Liver (tissue), 9 donors: Measurements from ENCODE around the gene PKMYT1. TPM values are rescaled to one million over a fixed set of nuclear protein-coding genes. Genes with fewer than 3 reads are reported as not detected.

Source experiments
- DNase-seq: peaks from one replicate; pipeline ENCODE4 v3.0.0-alpha.2; 2017; ENCODE audit warnings: low spot score
- H3K27ac ChIP-seq, 2 donors: one replicate each; pipeline ENCODE4 v1.7.0; 2013; ENCODE audit warnings: inconsistent platforms in 2 of 2, low read length in 2 of 2, control low read depth in 1 of 2, low read depth in 1 of 2, mild to moderate bottlenecking in 1 of 2
- H3K27me3 ChIP-seq, 4 donors: one replicate each; pipeline versions ENCODE4 v1.6.1 to v1.7.0; 2013; ENCODE audit warnings: low read length in 3 of 4, inconsistent platforms in 1 of 4, mild to moderate bottlenecking in 1 of 4, moderate library complexity in 1 of 4; ENCODE audit not compliant: control insufficient read depth in 4 of 4, insufficient read depth in 4 of 4
- H3K36me3 ChIP-seq, 4 donors: one replicate each; pipeline versions ENCODE4 v1.6.1 to v1.7.0; 2013; ENCODE audit warnings: low read length in 3 of 4, mild to moderate bottlenecking in 3 of 4, low read depth in 1 of 4, moderate library complexity in 1 of 4; ENCODE audit not compliant: control insufficient read depth in 4 of 4, insufficient read depth in 3 of 4
- H3K4me1 ChIP-seq, 4 donors: one replicate each; pipeline versions ENCODE4 v1.6.1 to v1.7.0; 2013; ENCODE audit warnings: low read length in 3 of 4, mild to moderate bottlenecking in 3 of 4, moderate library complexity in 1 of 4; ENCODE audit not compliant: control insufficient read depth in 4 of 4, insufficient read depth in 4 of 4
- H3K4me3 ChIP-seq, 3 donors: one replicate each; pipeline versions ENCODE4 v1.6.1 to v1.7.0; 2013; ENCODE audit warnings: low read length in 3 of 3, control low read depth in 1 of 3, low read depth in 1 of 3, mild to moderate bottlenecking in 1 of 3
- H3K9ac ChIP-seq, 2 donors: one replicate each; pipeline ENCODE4 v1.7.0; 2013; ENCODE audit warnings: low read length in 2 of 2, mild to moderate bottlenecking in 2 of 2, moderate library complexity in 2 of 2, control low read depth in 1 of 2, low read depth in 1 of 2
- H3K9me3 ChIP-seq, 4 donors: one replicate each; pipeline versions ENCODE4 v1.6.1 to v1.7.0; 2013; ENCODE audit warnings: low read length in 3 of 4; ENCODE audit not compliant: control insufficient read depth in 4 of 4
- ATF3 ChIP-seq: IDR thresholded peaks from 2 replicates; pipeline ENCODE4 v1.6.1; 2016; ENCODE audit warnings: antibody characterized with exemption
- EGR1 ChIP-seq, 2 donors: IDR thresholded peaks; 2 replicates each; pipeline ENCODE4 v1.6.1; 2016 to 2018; ENCODE audit warnings: antibody characterized with exemption in 2 of 2, low read depth in 2 of 2
- FOXA1 ChIP-seq: IDR thresholded peaks from 2 replicates; pipeline ENCODE4 v1.6.1; 2016; ENCODE audit warnings: antibody characterized with exemption
- FOXA2 ChIP-seq: IDR thresholded peaks from 2 replicates; pipeline ENCODE4 v1.6.1; 2016; ENCODE audit warnings: antibody characterized with exemption
- HNF4A ChIP-seq, 2 donors: conservative IDR thresholded peaks; 2 replicates each; pipeline ENCODE4 v1.6.1; 2016; ENCODE audit warnings: antibody characterized with exemption in 2 of 2, mild to moderate bottlenecking in 2 of 2
- HNF4G ChIP-seq: IDR thresholded peaks from 2 replicates; pipeline ENCODE4 v1.6.1; 2016; ENCODE audit warnings: antibody characterized with exemption
- JUND ChIP-seq, 2 donors: IDR thresholded peaks; 2 replicates each; pipeline ENCODE4 v1.6.1; 2016; ENCODE audit warnings: antibody characterized with exemption in 2 of 2
- MAX ChIP-seq: IDR thresholded peaks from 2 replicates; pipeline ENCODE4 v1.6.1; 2016; ENCODE audit warnings: antibody characterized with exemption
- NR2F2 ChIP-seq: IDR thresholded peaks from 2 replicates; pipeline ENCODE4 v1.6.1; 2016; ENCODE audit warnings: antibody characterized with exemption
- RAD21 ChIP-seq, 2 donors: IDR thresholded peaks; 2 replicates each; pipeline ENCODE4 v1.6.1; 2016; ENCODE audit warnings: antibody characterized with exemption in 2 of 2, mild to moderate bottlenecking in 2 of 2
- REST ChIP-seq: IDR thresholded peaks from 2 replicates; pipeline ENCODE4 v1.6.1; 2016; ENCODE audit warnings: antibody characterized with exemption, mild to moderate bottlenecking
- RXRA ChIP-seq, 2 donors: IDR thresholded peaks; 2 replicates each; pipeline ENCODE4 v1.6.1; 2017 to 2018; ENCODE audit warnings: antibody characterized with exemption in 2 of 2, mild to moderate bottlenecking in 1 of 2
- SP1 ChIP-seq: IDR thresholded peaks from 2 replicates; pipeline ENCODE4 v1.6.1; 2018; ENCODE audit warnings: antibody characterized with exemption, mild to moderate bottlenecking
- TAF1 ChIP-seq: conservative IDR thresholded peaks from 2 replicates; pipeline ENCODE4 v1.6.1; 2016; ENCODE audit warnings: antibody characterized with exemption, mild to moderate bottlenecking
- YY1 ChIP-seq: IDR thresholded peaks from 2 replicates; pipeline ENCODE4 v1.6.1; 2016; ENCODE audit warnings: antibody characterized with exemption, mild to moderate bottlenecking
- ZBTB33 ChIP-seq: IDR thresholded peaks from 2 replicates; pipeline ENCODE4 v1.6.1; 2016; ENCODE audit warnings: antibody characterized with exemption
- WGBS: extraction: QIAGEN DNeasy Blood & Tissue Kit; methylation state at CpG from one replicate; pipeline ENCODE4 v1.1.7; 2013; 5-methylcytosine and 5-hydroxymethylcytosine counted together
- polyA plus RNA-seq, 2 donors: library from polyadenylated mRNA; stranded (reverse) in 1 of 2; unstranded in 1 of 2; fragments of 200-250 nt in 1 of 2; fragments of >200 nt in 1 of 2; fragmentation: Nextera tagmentation in 1 of 2; extraction: Ambion mirVana in 1 of 2; gene quantifications; one replicate each; pipeline versions ENCODE4 v1.2.1 to v1.2.3, GENCODE V29; 2013 to 2015
- total RNA-seq, 2 donors: library from RNA; depleted of rRNA; stranded (reverse); fragments of >200 nt; gene quantifications; one replicate each; pipeline ENCODE4 v1.2.3, GENCODE V29; 2014
- TF ChIP-seq, protein P1 (sequence below): fragments of 150-350 bp; IDR thresholded peaks from 2 replicates; pipeline ENCODE4 v1.5.1; 2017; ENCODE audit warnings: improper control_type of control experiment, low read depth, low read length; ENCODE audit not compliant: missing input control
- donor health status: healthy.
- donor health status: healthy.
- donor health status: healthy.
- donor health status: healthy.
- donor health status: healthy.

PKMYT1 gene
- total and polyA plus RNA-seq, 4 donors: 0.50 to 15.8 (median 2.6) TPM

DNA sequence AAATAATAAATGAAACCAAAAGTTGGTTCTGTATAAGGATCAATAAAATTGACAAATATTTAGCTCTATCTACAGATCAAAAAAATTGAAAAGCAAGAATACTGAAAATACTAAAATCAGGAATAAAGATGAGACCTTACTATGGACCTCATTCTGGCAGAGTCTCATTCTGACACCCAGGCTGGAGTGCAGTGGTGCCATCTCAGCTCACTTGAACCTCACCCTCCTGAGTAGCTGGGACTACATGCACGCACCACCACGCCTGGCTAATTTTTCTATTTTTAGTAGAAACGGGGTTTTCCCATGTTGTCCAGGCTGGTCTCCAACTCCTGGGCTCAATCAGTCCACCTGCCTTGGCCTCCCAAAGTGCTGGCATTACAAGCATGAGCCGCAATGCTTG is 38.2 kb downstream of the PKMYT1 start:
- TF ChIP-seq HNF4A (conservative IDR thresholded peaks at IDR 0.05) (no peak), ZBTB33 (no peak), FOXA2 (no peak), NR2F2 (no peak), HNF4G (no peak), SP1 (no peak), ATF3 (no peak)
- TF ChIP-seq, protein P1, sequence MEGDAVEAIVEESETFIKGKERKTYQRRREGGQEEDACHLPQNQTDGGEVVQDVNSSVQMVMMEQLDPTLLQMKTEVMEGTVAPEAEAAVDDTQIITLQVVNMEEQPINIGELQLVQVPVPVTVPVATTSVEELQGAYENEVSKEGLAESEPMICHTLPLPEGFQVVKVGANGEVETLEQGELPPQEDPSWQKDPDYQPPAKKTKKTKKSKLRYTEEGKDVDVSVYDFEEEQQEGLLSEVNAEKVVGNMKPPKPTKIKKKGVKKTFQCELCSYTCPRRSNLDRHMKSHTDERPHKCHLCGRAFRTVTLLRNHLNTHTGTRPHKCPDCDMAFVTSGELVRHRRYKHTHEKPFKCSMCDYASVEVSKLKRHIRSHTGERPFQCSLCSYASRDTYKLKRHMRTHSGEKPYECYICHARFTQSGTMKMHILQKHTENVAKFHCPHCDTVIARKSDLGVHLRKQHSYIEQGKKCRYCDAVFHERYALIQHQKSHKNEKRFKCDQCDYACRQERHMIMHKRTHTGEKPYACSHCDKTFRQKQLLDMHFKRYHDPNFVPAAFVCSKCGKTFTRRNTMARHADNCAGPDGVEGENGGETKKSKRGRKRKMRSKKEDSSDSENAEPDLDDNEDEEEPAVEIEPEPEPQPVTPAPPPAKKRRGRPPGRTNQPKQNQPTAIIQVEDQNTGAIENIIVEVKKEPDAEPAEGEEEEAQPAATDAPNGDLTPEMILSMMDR: no peak
- 93% methylated on average over 4 of the region's 4 CpGs for whole genome bisulfite sequencing
- Histone ChIP-seq H3K9me3 (no peaks in the 10 kb centered on the region), H3K4me1 (no peaks in the 10 kb centered on the region), H3K4me3 (no peak overlapping the region), H3K9ac (no peak overlapping the region), H3K36me3 (peaks cover 6 to 37% (median 8%) of the 10 kb centered on the region in 4 donors), H3K27ac (no peak overlapping the region), H3K27me3 (no peaks in the 10 kb centered on the region)
- no peak for DNase-seq

DNA sequence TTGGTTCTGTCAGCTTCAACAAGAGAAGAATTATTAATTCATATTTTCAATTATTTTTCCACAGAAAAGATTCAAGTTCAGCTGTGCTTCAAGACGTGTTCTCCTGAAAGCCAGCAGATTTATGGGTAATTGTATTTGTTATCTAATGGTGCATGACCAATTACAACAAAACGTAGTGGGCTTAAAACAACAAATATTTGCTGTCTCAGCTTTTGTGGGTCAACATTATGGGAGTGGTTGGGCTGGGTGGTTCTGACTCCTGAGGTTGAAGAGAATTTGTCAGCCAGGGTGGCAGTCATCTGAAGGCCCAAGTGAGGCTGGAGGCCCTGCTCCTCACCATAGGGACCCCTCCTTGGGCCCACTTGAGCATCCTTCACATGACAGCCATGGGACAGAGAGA is 40.3 kb downstream of the PKMYT1 start:
- no peak for DNase-seq
- no peak for TF ChIP-seq FOXA1
- no peak for TF ChIP-seq SP1
- no peak for TF ChIP-seq TAF1
- TF ChIP-seq NR2F2: no peak
- TF ChIP-seq MAX: no peak
- no peak for TF ChIP-seq ZBTB33
- TF ChIP-seq HNF4G: no peak
- TF ChIP-seq REST: no peak
- TF ChIP-seq JUND (IDR thresholded peaks at IDR 0.05): no peak
- no peak for TF ChIP-seq ATF3
- TF ChIP-seq, protein P1: no peak
- TF ChIP-seq RAD21 (IDR thresholded peaks at IDR 0.05): no peak
- TF ChIP-seq HNF4A (conservative IDR thresholded peaks at IDR 0.05): no peak
- TF ChIP-seq YY1: no peak
- no peak for TF ChIP-seq RXRA (IDR thresholded peaks at IDR 0.05)
- no peak for TF ChIP-seq FOXA2
- TF ChIP-seq EGR1 (IDR thresholded peaks at IDR 0.05; ENCODE audit: low read depth in 2 of 2): no peak
- Histone ChIP-seq H3K27ac (no peak overlapping the region), H3K27me3 (no peaks in the 10 kb centered on the region), H3K9me3 (no peaks in the 10 kb centered on the region), H3K4me3 (no peak overlapping the region), H3K9ac (no peak overlapping the region), H3K36me3 (peaks cover 6 to 47% (median 12%) of the 10 kb centered on the region in 4 donors), H3K4me1 (no peaks in the 10 kb centered on the region)
- WGBS: 84% methylated on average over 2 of the region's 2 CpGs
